RWPE1 (cell line): ENCODE measurements around the gene GRWD1.

Experiments used
- CTCF ChIA-PET: fragments of 350-600 bp; sonication (Branson Sonifier 250); formaldehyde crosslinking; extraction: SDS; loops from one replicate; lab custom pipeline; 2021; lab: Yijun Ruan, JAX
- POLR2A ChIA-PET: fragments of 400-600 bp; formaldehyde crosslinking; extraction: SDS; loops from one replicate; lab custom pipeline; 2020; ENCODE audit warnings: antibody characterized with exemption; ENCODE audit not compliant: low non-redundant PET; lab: Yijun Ruan, JAX
- DNase-seq: peaks from one replicate; pipeline ENCODE4 v3.0.0; 2012; ENCODE audit warnings: low spot score
- H3K27ac ChIP-seq: fragments of 450-650 bp; 2 replicates; pipeline ENCODE4 v1.5.1; 2017
- TF ChIP-seq, protein P1 (sequence below): fragments of 450-650 bp; conservative IDR thresholded peaks from 2 replicates; pipeline ENCODE4 v1.5.1; 2017; ENCODE audit warnings: low read depth, mild to moderate bottlenecking

The GRWD1 gene

DNA sequence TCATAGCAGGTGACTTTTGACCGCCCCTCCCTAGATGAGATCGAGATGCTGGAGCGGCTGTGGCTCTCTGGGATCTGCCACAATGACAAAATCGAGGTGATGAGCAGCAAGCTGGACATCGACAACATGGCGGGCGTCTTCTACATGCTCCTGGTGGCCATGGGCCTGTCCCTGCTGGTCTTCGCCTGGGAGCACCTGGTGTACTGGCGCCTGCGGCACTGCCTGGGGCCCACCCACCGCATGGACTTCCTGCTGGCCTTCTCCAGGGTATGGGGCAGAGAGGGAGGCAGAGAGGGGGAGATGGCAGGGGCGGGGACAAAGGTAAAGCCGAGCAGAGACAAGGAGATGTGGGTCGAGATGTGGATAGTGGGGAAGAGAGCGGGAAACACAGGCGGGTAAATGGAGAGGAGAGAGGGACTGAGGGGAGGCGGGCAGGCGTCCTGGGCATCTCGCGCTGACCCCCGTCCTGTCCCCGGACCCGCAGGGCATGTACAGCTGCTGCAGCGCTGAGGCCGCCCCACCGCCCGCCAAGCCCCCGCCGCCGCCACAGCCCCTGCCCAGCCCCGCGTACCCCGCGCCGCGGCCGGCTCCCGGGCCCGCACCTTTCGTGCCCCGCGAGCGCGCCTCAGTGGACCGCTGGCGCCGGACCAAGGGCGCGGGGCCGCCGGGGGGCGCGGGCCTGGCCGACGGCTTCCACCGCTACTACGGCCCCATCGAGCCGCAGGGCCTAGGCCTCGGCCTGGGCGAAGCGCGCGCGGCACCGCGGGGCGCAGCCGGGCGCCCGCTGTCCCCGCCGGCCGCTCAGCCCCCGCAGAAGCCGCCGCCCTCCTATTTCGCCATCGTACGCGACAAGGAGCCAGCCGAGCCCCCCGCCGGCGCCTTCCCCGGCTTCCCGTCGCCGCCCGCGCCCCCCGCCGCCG is 3.4 kb upstream of the GRWD1 start:
- no peak for DNase-seq
- no peak overlapping the region for H3K27ac ChIP-seq
- CTCF ChIA-PET = interaction anchor here (0.9 kb wide), 1 partner anchor 51 kb away, joined by 4 read pairs; the partner anchor contains the start of gene KDELR1
- TF ChIP-seq, protein P1, sequence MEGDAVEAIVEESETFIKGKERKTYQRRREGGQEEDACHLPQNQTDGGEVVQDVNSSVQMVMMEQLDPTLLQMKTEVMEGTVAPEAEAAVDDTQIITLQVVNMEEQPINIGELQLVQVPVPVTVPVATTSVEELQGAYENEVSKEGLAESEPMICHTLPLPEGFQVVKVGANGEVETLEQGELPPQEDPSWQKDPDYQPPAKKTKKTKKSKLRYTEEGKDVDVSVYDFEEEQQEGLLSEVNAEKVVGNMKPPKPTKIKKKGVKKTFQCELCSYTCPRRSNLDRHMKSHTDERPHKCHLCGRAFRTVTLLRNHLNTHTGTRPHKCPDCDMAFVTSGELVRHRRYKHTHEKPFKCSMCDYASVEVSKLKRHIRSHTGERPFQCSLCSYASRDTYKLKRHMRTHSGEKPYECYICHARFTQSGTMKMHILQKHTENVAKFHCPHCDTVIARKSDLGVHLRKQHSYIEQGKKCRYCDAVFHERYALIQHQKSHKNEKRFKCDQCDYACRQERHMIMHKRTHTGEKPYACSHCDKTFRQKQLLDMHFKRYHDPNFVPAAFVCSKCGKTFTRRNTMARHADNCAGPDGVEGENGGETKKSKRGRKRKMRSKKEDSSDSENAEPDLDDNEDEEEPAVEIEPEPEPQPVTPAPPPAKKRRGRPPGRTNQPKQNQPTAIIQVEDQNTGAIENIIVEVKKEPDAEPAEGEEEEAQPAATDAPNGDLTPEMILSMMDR = no peak
- POLR2A ChIA-PET = no interaction called here

- ChIA-PET POLR2A (interaction anchor here (0.6 kb wide), 1 partner anchor 8 kb away, joined by 6 read pairs; no protein-coding TSS in a partner anchor), CTCF (interaction anchor here (0.5 to 0.9 kb wide), 2 partner anchors 52 to 62 kb away, joined by 3 to 4 read pairs; partner anchors contain the start of gene KDELR1)
- no peak overlapping the region for H3K27ac ChIP-seq
- TF ChIP-seq, protein P1 = no peak
- DNase-seq = peak; percentile 27
Measured at GRCh38 chr19:48443256-48443655, 2.5 kb upstream of the GRWD1 start.

DNA sequence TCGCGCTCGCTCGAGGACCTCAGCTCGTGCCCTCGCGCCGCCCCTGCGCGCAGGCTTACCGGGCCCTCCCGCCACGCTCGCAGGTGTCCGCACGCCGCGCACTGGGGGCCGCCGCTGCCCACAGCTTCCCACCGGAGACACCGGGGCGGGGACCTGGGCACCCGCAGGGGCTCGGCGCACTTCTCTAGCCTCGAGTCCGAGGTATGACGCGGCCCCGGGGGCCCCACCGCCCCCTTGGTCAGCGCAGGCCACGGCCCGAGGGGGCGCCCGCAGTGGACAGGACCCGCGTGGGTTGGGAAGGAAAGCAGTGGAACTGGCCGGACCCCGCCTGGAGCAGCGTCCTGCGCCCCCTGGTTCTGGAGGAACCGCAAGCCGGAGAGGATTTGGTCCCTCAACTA is 2.1 kb upstream of the GRWD1 start:
- ChIA-PET POLR2A (interaction anchor here (0.6 kb wide), 1 partner anchor 8 kb away, joined by 6 read pairs; no protein-coding TSS in a partner anchor), CTCF (interaction anchor here (0.5 to 0.9 kb wide), 2 partner anchors 52 to 61 kb away, joined by 3 to 4 read pairs; partner anchors contain the start of gene KDELR1)
- TF ChIP-seq, protein P1 = no peak
- H3K27ac ChIP-seq = peak overlapping the region; percentile 75; the same call in 1 of the 2 replicates
- no peak for DNase-seq

- DNase-seq = no peak
- CTCF ChIA-PET = interaction anchor here (0.6 to 1.7 kb wide), 4 partner anchors 16 to 140 kb away, joined by 3 read pairs; no protein-coding TSS in a partner anchor
- TF ChIP-seq, protein P1 = no peak
- POLR2A ChIA-PET = no interaction called here
- H3K27ac ChIP-seq = peak overlapping the region; percentile 75
Measured at GRCh38 chr19:48444129-48444935, 1.5 kb upstream of the GRWD1 start.

GRCh38 chr19:48444936-48445200 is 915 bp upstream of the GRWD1 start:
- TF ChIP-seq, protein P1 = no peak
- POLR2A ChIA-PET = interaction anchor here (1.0 kb wide), 2 partner anchors 48 to 174 kb away, joined by 3 read pairs; partner anchors contain the start of genes RPL18 and SPHK2
- no peak for DNase-seq
- CTCF ChIA-PET = interaction anchor here (0.6 to 1.7 kb wide), 7 partner anchors 16 to 140 kb away, joined by 3 to 4 read pairs (median 3); partner anchors contain the start of gene KDELR1
- H3K27ac ChIP-seq = peak overlapping the region; percentile 75

- H3K27ac ChIP-seq = peak overlapping the region; percentile 90
- ChIA-PET CTCF (interaction anchor here (0.6 to 1.7 kb wide), 8 partner anchors 13 to 139 kb away, joined by 3 to 4 read pairs (median 3); partner anchors contain the start of gene KDELR1), POLR2A (interaction anchor here (1.0 kb wide), 2 partner anchors 48 to 174 kb away, joined by 3 read pairs; partner anchors contain the start of genes RPL18 and SPHK2)
- peak; percentile 91 for DNase-seq
- TF ChIP-seq, protein P1 = peak; percentile 77
Measured at GRCh38 chr19:48445256-48445605, 552 bp upstream of the GRWD1 start.
